WTC11 (cell line): Measurements from ENCODE around the gene PTGER3.

Source experiments
- CREM ChIP-seq: sonication (generic); formaldehyde crosslinking; IDR thresholded peaks from 2 replicates; pipeline ENCODE4 v1.8.1; 2022; ENCODE audit warnings: mild to moderate bottlenecking, missing genetic modification reagents, moderate library complexity
- CTCF ChIP-seq: fragments of 200-600 bp; IDR thresholded peaks from 2 replicates; pipeline ENCODE4 v1.8.0; 2022; ENCODE audit warnings: antibody characterized with exemption
- ETV6 ChIP-seq: sonication (generic); formaldehyde crosslinking; IDR thresholded peaks from 2 replicates; pipeline ENCODE4 v1.8.1; 2022; ENCODE audit warnings: mild to moderate bottlenecking, missing genetic modification reagents
- TCF7 ChIP-seq: sonication (generic); formaldehyde crosslinking; IDR thresholded peaks from 2 replicates; pipeline ENCODE4 v1.8.0; 2022; ENCODE audit warnings: mild to moderate bottlenecking, low read depth, missing genetic modification reagents, moderate library complexity
- USF2 ChIP-seq: sonication (generic); formaldehyde crosslinking; IDR thresholded peaks from 2 replicates; pipeline ENCODE4 v1.8.1; 2023; ENCODE audit warnings: mild to moderate bottlenecking, missing genetic modification reagents, moderate library complexity
- ZNF281 ChIP-seq: sonication (generic); formaldehyde crosslinking; IDR thresholded peaks from 2 replicates; pipeline ENCODE4 v1.8.0; 2023; ENCODE audit warnings: mild to moderate bottlenecking, missing genetic modification reagents

GRCh38 chr1:71054281-71054731 is 6.7 kb upstream of the PTGER3 start:
- no peak for TF ChIP-seq TCF7
- TF ChIP-seq CTCF = no peak
- TF ChIP-seq CREM (CRISPR knock-in tag) = no peak
- no peak for TF ChIP-seq USF2 (CRISPR knock-in tag)
- TF ChIP-seq ETV6 = no peak
- no peak for TF ChIP-seq ZNF281 (CRISPR knock-in tag)
